Transverse colon (tissue), 4 donors: ENCODE measurements around the gene STK24. TPM values are rescaled to one million over a fixed set of nuclear protein-coding genes. Genes with fewer than 3 reads are reported as not detected.
"Not testable (repeated sequence)": the region's sequence is repeated elsewhere in the genome, so short reads cannot be mapped to it uniquely, and the experiment has no call there.

Source experiments
- DNase-seq: peaks from one replicate; pipeline ENCODE4 v3.0.0-alpha.2; 2019
- H3K27ac ChIP-seq, 4 donors: fragments of 200-600 bp; sonication (generic); 2 replicates each; pipeline ENCODE4 v1.5.1; 2016 to 2018; ENCODE audit warnings: inconsistent platforms in 4 of 4
- H3K27me3 ChIP-seq: fragments of 200-600 bp; sonication (generic); 2 replicates; pipeline ENCODE4 v1.5.1; 2017; ENCODE audit warnings: inconsistent platforms
- H3K36me3 ChIP-seq, 4 donors: fragments of 200-600 bp; sonication (generic); 2 replicates each; pipeline ENCODE4 v1.5.1; 2017 to 2019; ENCODE audit warnings: inconsistent platforms in 4 of 4
- H3K4me1 ChIP-seq, 4 donors: fragments of 200-600 bp; sonication (generic); 2 replicates each; pipeline ENCODE4 v1.5.1; 2017 to 2020; ENCODE audit warnings: inconsistent platforms in 4 of 4
- H3K4me3 ChIP-seq, 4 donors: fragments of 200-600 bp; sonication (generic); 1 replicate in 1 of 4; 2 replicates in 3 of 4; pipeline versions ENCODE4 v1.5.1 to v1.6.1; 2017 to 2019; ENCODE audit warnings: inconsistent platforms in 4 of 4
- H3K9me3 ChIP-seq, 2 donors: fragments of 200-600 bp; sonication (generic); 2 replicates each; pipeline ENCODE4 v1.5.1; 2017 to 2019; ENCODE audit warnings: inconsistent platforms in 2 of 2
- CTCF ChIP-seq, 5 experiments: fragments of 200-600 bp in 3 of 5; fragments of 450-650 bp in 2 of 5; sonication (generic) in 3 of 5; IDR thresholded peaks; 1 replicate in 2 of 5; 2 replicates in 3 of 5; pipeline ENCODE4 v1.5.1; 2016 to 2017; ENCODE audit warnings: antibody characterized with exemption in 5 of 5, inconsistent platforms in 3 of 5, mild to moderate bottlenecking in 2 of 5, moderate library complexity in 1 of 5
- EP300 ChIP-seq: sonication (generic); formaldehyde crosslinking; IDR thresholded peaks from one replicate; pipeline ENCODE4 v1.6.1; 2017; ENCODE audit warnings: antibody characterized with exemption, low read depth
- POLR2A ChIP-seq: fragments of 450-650 bp; IDR thresholded peaks from one replicate; pipeline ENCODE4 v1.6.1; 2016; ENCODE audit warnings: antibody characterized with exemption, mild to moderate bottlenecking, moderate library complexity
- POLR2AphosphoS5 ChIP-seq, 3 donors: sonication (generic); formaldehyde crosslinking; IDR thresholded peaks; one replicate each; pipeline ENCODE4 v1.6.1; 2016; ENCODE audit warnings: antibody characterized with exemption in 3 of 3
- WGBS, 2 donors: methylation state at CpG; one replicate each; pipeline ENCODE4 v1.1.5; 2018; ENCODE audit warnings: low coverage in 1 of 2; 5-methylcytosine and 5-hydroxymethylcytosine counted together
- in situ Hi-C, 4 donors: fragments of 200-750 bp; cut with MboI; loops; one replicate each; pipeline versions ENCODE4 v1.15.0 to v1.15.1; 2017; ENCODE audit warnings: low sequenced_read_pairs in 3 of 4, low pct_ligation_motif_present in 1 of 4, low pct_unique_long_range_greater_than_20kb in 1 of 4
- intact Hi-C: fragments of 100-400 bp; cut with DNase I; formaldehyde crosslinking; loops from one replicate; pipeline ENCODE4 v1.15.1; 2023; ENCODE audit warnings: low total_unique reads
- total RNA-seq, 4 donors: library from RNA; depleted of rRNA; stranded (reverse); fragments of >200 nt; gene quantifications; one replicate each; pipeline ENCODE4 v1.1.0, GENCODE V29; 2016

Gene STK24
- total RNA-seq, result 100 to 1,000 TPM in 3 of 4 donors, 10 to 100 TPM in 1; 87.2 to 152 (median 131) TPM

DNA sequence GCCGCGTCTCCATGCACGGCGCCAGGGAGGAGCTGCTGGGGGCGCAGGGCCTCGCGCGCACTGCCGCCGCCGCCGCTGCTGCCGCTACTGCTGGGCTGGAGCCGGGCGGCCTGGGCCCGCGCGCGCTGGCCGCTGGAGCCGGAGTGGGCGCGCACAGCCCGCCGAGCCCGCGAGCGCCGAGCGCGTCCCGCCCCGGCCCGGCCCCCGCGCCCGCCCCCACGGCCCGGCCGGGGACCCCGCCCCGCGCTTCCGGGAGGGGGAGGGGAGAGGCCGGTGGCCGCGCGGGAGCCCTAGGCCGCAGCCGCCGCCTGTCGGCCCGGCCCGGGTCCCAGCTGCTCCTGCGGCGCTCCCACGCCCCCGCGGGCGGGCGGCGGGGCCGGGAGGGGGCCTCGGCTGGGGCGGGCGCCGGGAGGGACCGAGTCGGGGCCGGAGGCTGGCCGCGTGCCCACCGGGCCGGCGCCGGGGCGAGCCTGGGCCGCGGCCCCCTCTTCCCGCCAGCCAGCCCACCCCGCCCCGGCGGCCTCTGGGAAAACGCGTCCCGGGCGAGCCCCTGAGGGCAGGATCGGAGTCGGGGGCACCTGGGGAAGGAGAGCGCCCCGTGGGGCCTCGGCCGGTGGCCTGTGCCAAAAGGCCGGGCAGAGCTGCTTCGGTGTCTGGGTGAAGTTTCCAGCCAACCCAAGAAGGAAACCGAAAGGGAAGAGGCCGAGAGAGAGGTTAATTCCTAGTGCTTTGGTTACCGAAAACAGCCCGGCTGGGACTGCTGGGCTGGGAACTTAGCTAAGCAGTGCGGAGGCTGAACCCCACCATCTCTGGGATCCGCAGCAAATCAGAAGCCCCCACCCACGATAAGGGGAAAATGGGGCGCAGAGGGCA, at the start of gene STK24:
STK24 (minus strand) TSS at position 145 of the 873 bp plus-strand sequence. CDS start 321 bp downstream, outside the sequence.
- no peaks in the 10 kb centered on the region for H3K36me3 ChIP-seq
- peak within 1 kb of the TSS; percentile 97 to 100 (median 100) for H3K27ac ChIP-seq
- intact Hi-C loops, result loop anchor here (5.0 kb wide), 1 partner anchor 80 kb away; no protein-coding TSS in a partner anchor
- H3K4me1 ChIP-seq, result peaks cover 16 to 52% (median 42%) of the 10 kb centered on the region in 4 donors
- in situ Hi-C loops, result loop anchor here in 1 of 4 donors (10.0 kb wide), 1 partner anchor 82 kb away; no protein-coding TSS in a partner anchor
- H3K27me3 ChIP-seq, result no peaks in the 10 kb centered on the region
- TF ChIP-seq POLR2AphosphoS5 (IDR thresholded peaks at IDR 0.05) (peak; percentile 6 to 73 (median 61)), POLR2A (peak; percentile 60), CTCF (IDR thresholded peaks at IDR 0.05) (no peak), EP300 (no peak)
- peak within 1 kb of the TSS; percentile 82 to 96 (median 82) for H3K4me3 ChIP-seq
- 0 to 8% methylated on average over 2 to 24 of the region's 103 CpGs for WGBS, 2 donors
- peak; percentile 78 for DNase-seq
- no peaks in the 10 kb centered on the region for H3K9me3 ChIP-seq

DNA sequence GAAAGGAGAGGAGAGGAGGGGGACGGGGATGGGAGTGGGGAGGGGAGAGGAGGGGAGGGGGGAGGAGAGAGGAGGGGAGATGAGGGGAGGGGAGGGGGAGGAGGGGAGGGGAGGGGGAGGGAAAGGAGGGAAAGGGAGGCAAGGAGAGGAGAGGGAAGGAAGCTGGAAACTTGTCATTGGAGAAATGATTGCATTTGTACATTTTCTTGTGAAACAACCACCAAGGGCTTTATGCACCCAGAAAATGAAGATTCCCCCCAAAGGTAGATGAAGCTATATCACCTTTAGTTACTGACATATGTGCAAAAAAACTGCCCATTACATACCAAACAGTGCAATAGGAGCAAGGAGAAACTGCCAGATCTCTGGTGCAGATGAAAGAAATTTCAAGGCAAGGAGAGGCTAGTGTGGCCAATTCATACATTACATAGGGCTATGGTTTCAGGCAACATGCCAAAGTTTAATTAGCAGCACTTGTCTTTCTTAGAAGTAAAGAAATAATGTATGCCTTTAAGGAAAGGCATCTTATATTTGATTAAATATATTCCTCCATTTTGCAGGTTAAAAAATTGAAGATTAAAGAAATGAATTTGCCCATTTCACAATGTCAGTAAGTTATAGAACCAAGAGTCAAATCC, 49.5 kb upstream of the STK24 start:
- intact Hi-C loops, result no loop called here

GRCh38 chr13:98624589-98624988, 47.7 kb upstream of the STK24 start:
- in situ Hi-C loops, H3K36me3 ChIP-seq, H3K4me3 ChIP-seq, H3K27me3 ChIP-seq, H3K4me1 ChIP-seq, H3K27ac ChIP-seq, DNase-seq, intact Hi-C loops, H3K9me3 ChIP-seq: not testable (repeated sequence)
- 76 to 100% methylated on average over 1 to 5 of the region's 5 CpGs for WGBS, 2 donors

More for the DNA sequence above, 49.5 kb upstream of the STK24 start:
- no CpG with 5 or more reads among the region's 1 CpG for WGBS, 2 donors
- TF ChIP-seq CTCF (IDR thresholded peaks at IDR 0.05) (no peak), EP300 (no peak), POLR2AphosphoS5 (IDR thresholded peaks at IDR 0.05) (no peak), POLR2A (no peak)
- in situ Hi-C loops, result no loop called here
- DNase-seq, result no peak
- Histone ChIP-seq H3K27ac (no peak overlapping the region), H3K4me3 (no peak overlapping the region), H3K4me1 (peaks cover 0 to 8% (median 0%) of the 10 kb centered on the region in 4 donors), H3K9me3 (no peaks in the 10 kb centered on the region), H3K27me3 (no peaks in the 10 kb centered on the region), H3K36me3 (no peaks in the 10 kb centered on the region)

DNA sequence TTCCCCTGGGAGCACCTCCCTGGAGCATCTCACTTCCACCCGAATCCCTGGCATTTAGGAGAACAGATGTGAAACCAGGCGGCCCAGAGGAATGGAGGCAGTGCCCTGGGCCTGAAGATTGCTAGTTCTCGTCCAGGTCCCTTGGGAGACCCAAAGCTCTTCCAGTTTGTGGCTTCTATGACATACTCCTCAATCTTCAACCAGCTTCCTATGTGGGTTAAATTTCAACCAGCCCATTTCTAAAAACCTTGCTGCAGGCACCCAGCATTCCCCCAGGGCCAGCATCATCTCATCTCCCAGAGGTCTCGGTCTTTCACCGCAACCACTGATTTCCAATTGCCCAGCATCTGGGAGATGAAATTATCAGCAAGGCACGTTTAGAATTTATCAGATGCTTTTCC, 46.0 kb upstream of the STK24 start:
- H3K27me3 ChIP-seq, result no peaks in the 10 kb centered on the region
- peaks cover 0 to 8% (median 0%) of the 10 kb centered on the region in 4 donors for H3K4me1 ChIP-seq
- no peaks in the 10 kb centered on the region for H3K36me3 ChIP-seq
- DNase-seq, result no peak
- H3K27ac ChIP-seq, result no peak overlapping the region
- in situ Hi-C loops (no loop called here), intact Hi-C loops (no loop called here)
- no peak overlapping the region for H3K4me3 ChIP-seq
- TF ChIP-seq POLR2A (no peak), CTCF (IDR thresholded peaks at IDR 0.05) (no peak), POLR2AphosphoS5 (IDR thresholded peaks at IDR 0.05) (no peak), EP300 (no peak)
- H3K9me3 ChIP-seq, result no peaks in the 10 kb centered on the region
- WGBS, 2 donors, result 64 to 73% methylated on average over 4 to 6 of the region's 6 CpGs
